Measurements from ENCODE around the gene ERGIC1.
A peak's percentile ranks its signal among the peaks of the same experiment; 100 is the strongest.
"Not testable (repeated sequence)": the region's sequence is repeated elsewhere in the genome, so short reads cannot be mapped to it uniquely, and the experiment has no call there.

The ERGIC1 gene

DNA sequence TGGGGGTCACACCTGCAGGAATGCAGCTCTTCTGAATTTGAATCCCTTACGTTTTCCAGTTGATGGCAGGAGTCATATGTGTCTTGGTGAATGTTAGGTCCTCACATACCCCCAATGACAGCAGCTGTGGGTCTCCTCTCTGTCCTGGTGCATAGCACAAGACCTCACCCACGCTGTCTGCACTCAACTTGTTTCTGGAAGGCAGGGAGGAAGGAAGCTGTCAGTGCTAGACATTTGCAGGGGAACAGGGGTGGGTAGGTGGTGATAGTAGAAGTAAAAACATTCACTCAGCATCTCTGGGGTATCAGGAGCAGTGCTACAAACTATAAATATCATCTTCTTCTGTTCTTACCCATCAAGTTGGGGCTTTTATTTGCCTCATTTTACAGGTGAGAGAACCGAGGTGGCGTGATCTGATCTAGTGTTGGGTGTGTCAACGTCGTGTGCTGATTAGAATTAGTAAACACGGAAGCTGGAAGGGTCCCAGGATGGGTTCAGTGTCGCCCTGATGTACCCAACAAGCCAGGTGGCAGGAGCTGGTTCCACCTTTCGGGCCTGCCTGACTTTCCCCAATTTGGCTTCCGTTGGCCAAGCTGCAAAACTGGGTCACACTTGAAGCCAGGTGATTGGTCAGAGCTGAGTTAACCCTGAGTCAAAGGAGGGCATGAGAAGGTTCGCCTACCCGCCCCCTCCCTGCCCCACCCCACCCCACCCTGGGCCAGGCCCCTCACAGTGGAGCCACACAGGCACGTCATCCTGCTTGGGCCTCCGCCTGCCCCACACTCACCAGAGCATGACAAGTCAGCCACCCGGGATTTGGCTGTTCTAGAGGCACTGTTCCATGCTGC, 15.8 kb downstream of the ERGIC1 start:
- Histone ChIP-seq H3K4me3 (ENCODE audit: low read length, poor library complexity, severe bottlenecking) (no peak overlapping the region), H3K9me3 (ENCODE audit: insufficient read depth, low read depth, low read length) (no peaks in the 10 kb centered on the region), H3K4me2 (ENCODE audit: low read depth, low read length, poor library complexity, severe bottlenecking) (peak overlapping the region; percentile 20), H3K79me2 (ENCODE audit: insufficient read depth, low read length) (peaks cover 100% of the 10 kb centered on the region), H2AFZ (ENCODE audit: low read length) (no peak overlapping the region), H3K36me3 (ENCODE audit: insufficient read depth, low read length) (peaks cover 5% of the 10 kb centered on the region; the same call in 1 of the 2 replicates), H4K20me1 (ENCODE audit: insufficient read depth, low read length, poor library complexity, severe bottlenecking) (peaks cover 70% of the 10 kb centered on the region), H3K9ac (ENCODE audit: low read depth, low read length, poor library complexity, severe bottlenecking) (peak overlapping the region; percentile 8), H3K4me1 (ENCODE audit: insufficient read depth, low read length, poor library complexity, severe bottlenecking) (peaks cover 36% of the 10 kb centered on the region), H3F3A (ENCODE audit: low read depth) (no peaks in the 10 kb centered on the region), H3K27me3 (ENCODE audit: insufficient read depth, low read length, poor library complexity, severe bottlenecking) (no peaks in the 10 kb centered on the region), H3K9me2 (replicated peaks; ENCODE audit: low read depth, low read length) (no peaks in the 10 kb centered on the region)
- TF ChIP-seq, protein P1, sequence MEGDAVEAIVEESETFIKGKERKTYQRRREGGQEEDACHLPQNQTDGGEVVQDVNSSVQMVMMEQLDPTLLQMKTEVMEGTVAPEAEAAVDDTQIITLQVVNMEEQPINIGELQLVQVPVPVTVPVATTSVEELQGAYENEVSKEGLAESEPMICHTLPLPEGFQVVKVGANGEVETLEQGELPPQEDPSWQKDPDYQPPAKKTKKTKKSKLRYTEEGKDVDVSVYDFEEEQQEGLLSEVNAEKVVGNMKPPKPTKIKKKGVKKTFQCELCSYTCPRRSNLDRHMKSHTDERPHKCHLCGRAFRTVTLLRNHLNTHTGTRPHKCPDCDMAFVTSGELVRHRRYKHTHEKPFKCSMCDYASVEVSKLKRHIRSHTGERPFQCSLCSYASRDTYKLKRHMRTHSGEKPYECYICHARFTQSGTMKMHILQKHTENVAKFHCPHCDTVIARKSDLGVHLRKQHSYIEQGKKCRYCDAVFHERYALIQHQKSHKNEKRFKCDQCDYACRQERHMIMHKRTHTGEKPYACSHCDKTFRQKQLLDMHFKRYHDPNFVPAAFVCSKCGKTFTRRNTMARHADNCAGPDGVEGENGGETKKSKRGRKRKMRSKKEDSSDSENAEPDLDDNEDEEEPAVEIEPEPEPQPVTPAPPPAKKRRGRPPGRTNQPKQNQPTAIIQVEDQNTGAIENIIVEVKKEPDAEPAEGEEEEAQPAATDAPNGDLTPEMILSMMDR (conservative IDR thresholded peaks at IDR 0.05; ENCODE audit: low read length): no peak
- no peak for TF ChIP-seq EZH2phosphoT487 (IDR thresholded peaks at IDR 0.05; ENCODE audit: borderline replicate concordance)

DNA sequence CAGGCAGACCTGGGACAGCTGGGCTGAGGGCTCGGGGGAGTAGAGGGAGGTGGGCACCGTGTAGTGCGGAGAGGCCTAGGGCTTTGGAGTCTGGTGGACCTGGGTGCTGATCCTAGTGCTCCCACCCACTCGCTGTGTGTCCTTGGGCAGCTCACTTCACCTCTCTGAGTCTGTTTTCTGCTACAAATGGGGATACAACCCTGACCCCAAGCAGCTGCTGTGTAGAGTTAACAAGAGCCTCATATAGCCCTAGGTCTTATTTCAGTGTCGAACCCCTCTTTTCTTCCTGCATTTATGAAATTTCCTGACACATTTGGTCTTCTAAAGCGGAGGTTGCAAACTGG, 16.4 kb downstream of the ERGIC1 start:
- no peak overlapping the region for H2AFZ ChIP-seq (ENCODE audit: low read length)
- H3K9me2 ChIP-seq (replicated peaks; ENCODE audit: low read depth, low read length): no peaks in the 10 kb centered on the region
- H3K9ac ChIP-seq (ENCODE audit: low read depth, low read length, poor library complexity, severe bottlenecking): no peak overlapping the region
- H3K79me2 ChIP-seq (ENCODE audit: insufficient read depth, low read length): peaks cover 100% of the 10 kb centered on the region
- H3K27me3 ChIP-seq (ENCODE audit: insufficient read depth, low read length, poor library complexity, severe bottlenecking): no peaks in the 10 kb centered on the region
- H4K20me1 ChIP-seq (ENCODE audit: insufficient read depth, low read length, poor library complexity, severe bottlenecking): peaks cover 69% of the 10 kb centered on the region
- H3K36me3 ChIP-seq (ENCODE audit: insufficient read depth, low read length): peaks cover 5% of the 10 kb centered on the region; the same call in 1 of the 2 replicates
- H3K4me3 ChIP-seq (ENCODE audit: low read length, poor library complexity, severe bottlenecking): no peak overlapping the region
- no peaks in the 10 kb centered on the region for H3K9me3 ChIP-seq (ENCODE audit: insufficient read depth, low read depth, low read length)
- H3K4me2 ChIP-seq (ENCODE audit: low read depth, low read length, poor library complexity, severe bottlenecking): no peak overlapping the region
- TF ChIP-seq, protein P1 (conservative IDR thresholded peaks at IDR 0.05; ENCODE audit: low read length): no peak
- TF ChIP-seq EZH2phosphoT487 (IDR thresholded peaks at IDR 0.05; ENCODE audit: borderline replicate concordance): no peak
- peaks cover 34% of the 10 kb centered on the region for H3K4me1 ChIP-seq (ENCODE audit: insufficient read depth, low read length, poor library complexity, severe bottlenecking)
- H3F3A ChIP-seq (ENCODE audit: low read depth): no peaks in the 10 kb centered on the region

DNA sequence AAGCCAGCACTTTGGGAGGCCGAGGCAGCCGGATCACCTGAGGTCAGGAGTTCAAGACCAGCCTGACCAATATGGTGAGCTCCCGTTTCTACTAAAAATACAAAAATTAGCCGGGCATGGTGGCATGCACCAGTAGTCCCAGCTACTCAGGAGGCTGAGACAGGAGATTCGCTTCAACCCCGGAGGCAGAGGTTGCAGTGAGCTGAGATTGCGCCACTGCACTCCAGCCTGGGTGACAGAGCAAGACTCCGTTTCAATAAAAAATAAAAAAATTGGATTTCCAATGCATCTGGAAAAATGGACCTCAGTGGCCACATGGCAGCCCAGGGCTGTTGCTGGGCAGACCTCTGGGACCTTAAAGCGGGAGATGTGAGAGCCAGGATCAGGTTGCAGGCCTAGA, 17.2 kb downstream of the ERGIC1 start:
- Histone ChIP-seq H3K79me2 (ENCODE audit: insufficient read depth, low read length) (peaks cover 100% of the 10 kb centered on the region), H4K20me1 (ENCODE audit: insufficient read depth, low read length, poor library complexity, severe bottlenecking) (peaks cover 65% of the 10 kb centered on the region), H3K4me1 (ENCODE audit: insufficient read depth, low read length, poor library complexity, severe bottlenecking) (peaks cover 25% of the 10 kb centered on the region)
- not testable (repeated sequence) for H3K4me3 ChIP-seq (ENCODE audit: low read length, poor library complexity, severe bottlenecking); H3K27me3 ChIP-seq (ENCODE audit: insufficient read depth, low read length, poor library complexity, severe bottlenecking); H3K36me3 ChIP-seq (ENCODE audit: insufficient read depth, low read length); H3K4me2 ChIP-seq (ENCODE audit: low read depth, low read length, poor library complexity, severe bottlenecking); H3K9me2 ChIP-seq (replicated peaks; ENCODE audit: low read depth, low read length); H3K9ac ChIP-seq (ENCODE audit: low read depth, low read length, poor library complexity, severe bottlenecking); H3F3A ChIP-seq (ENCODE audit: low read depth); H3K9me3 ChIP-seq (ENCODE audit: insufficient read depth, low read depth, low read length); H2AFZ ChIP-seq (ENCODE audit: low read length)
